B cell (primary cell): ENCODE results near the gene FCRL6. TPM values are rescaled to one million over a fixed set of nuclear protein-coding genes. Genes with fewer than 3 reads are reported as not detected.
A peak's percentile ranks its signal among the peaks of the same experiment; 100 is the strongest.

Experiments
- ATAC-seq: fragments of 200-7000 bp; cut with Tn5 transposase; one replicate; pipeline ENCODE4 v1.10.0; 2021; ENCODE audit warnings: low read depth, mild to moderate bottlenecking, moderate number of reproducible peaks, moderate library complexity
- CTCF ChIA-PET: fragments of 350-600 bp; sonication (Branson Sonifier 250); formaldehyde crosslinking; loops from one replicate; lab custom pipeline; 2021; ENCODE audit warnings: antibody characterized with exemption, inconsistent platforms; lab: Charles Lee
- POLR2A ChIA-PET: fragments of 350-600 bp; sonication (Branson Sonifier 250); formaldehyde crosslinking; loops from one replicate; lab custom pipeline; 2021; ENCODE audit warnings: antibody characterized with exemption; lab: Charles Lee
- DNase-seq: peaks from one replicate; pipeline ENCODE4 v3.0.0; 2013
- H2AFZ ChIP-seq: 2 replicates; pipeline ENCODE4 v1.6.1; 2012; ENCODE audit warnings: mild to moderate bottlenecking, low read depth, low read length; ENCODE audit not compliant: insufficient read depth, poor library complexity, severe bottlenecking
- H3K27ac ChIP-seq, 2 donors: 1 replicate in 1 of 2; 2 replicates in 1 of 2; pipeline ENCODE4 v1.5.1; 2012 to 2013; ENCODE audit warnings: low read length in 2 of 2, mild to moderate bottlenecking in 2 of 2, moderate library complexity in 1 of 2
- H3K27me3 ChIP-seq, 4 experiments: fragments of 200-600 bp in 1 of 4; sonication (generic) in 1 of 4; replicated peaks in 1 of 4; 1 replicate in 2 of 4; 2 replicates in 2 of 4; pipeline versions ENCODE4 v1.6.1 to v1.7.0; 2013 to 2016; ENCODE audit warnings: low read length in 3 of 4, mild to moderate bottlenecking in 2 of 4, mixed read lengths in 1 of 4, moderate library complexity in 1 of 4; ENCODE audit not compliant: insufficient read depth in 4 of 4, control insufficient read depth in 3 of 4; ENCODE audit errors: control extremely low read depth in 1 of 4
- H3K36me3 ChIP-seq, 2 experiments: replicated peaks in 1 of 2; 1 replicate in 1 of 2; 2 replicates in 1 of 2; pipeline versions ENCODE4 v1.6.1 to v1.7.1; 2013; ENCODE audit warnings: low read length in 1 of 2; ENCODE audit not compliant: insufficient read depth in 2 of 2, control insufficient read depth in 1 of 2; ENCODE audit errors: control extremely low read depth in 1 of 2, extremely low read depth in 1 of 2
- H3K4me1 ChIP-seq, 2 donors: fragments of 200-600 bp in 1 of 2; sonication (generic) in 1 of 2; 1 replicate in 1 of 2; 2 replicates in 1 of 2; pipeline versions ENCODE4 v1.5.1 to v1.6.1; 2013 to 2017; ENCODE audit warnings: low read length in 2 of 2; ENCODE audit not compliant: control insufficient read depth in 2 of 2, insufficient read depth in 2 of 2
- H3K4me2 ChIP-seq: replicated peaks from 2 replicates; pipeline ENCODE3; 2012; ENCODE audit warnings: mild to moderate bottlenecking, low read depth, low read length; ENCODE audit not compliant: poor library complexity, severe bottlenecking
- H3K4me3 ChIP-seq, 5 experiments: fragments of 200-600 bp in 1 of 5; sonication (generic) in 1 of 5; 1 replicate in 3 of 5; 2 replicates in 2 of 5; pipeline versions ENCODE4 v1.5.1 to v1.7.0; 2011 to 2016; ENCODE audit warnings: low read length in 4 of 5, mild to moderate bottlenecking in 4 of 5, low read depth in 2 of 5, control low read depth in 1 of 5, moderate library complexity in 1 of 5; ENCODE audit not compliant: insufficient read depth in 1 of 5; ENCODE audit errors: control extremely low read depth in 1 of 5, extremely low read depth in 1 of 5
- H3K79me2 ChIP-seq: fragments of 200-600 bp; sonication (generic); one replicate; pipeline ENCODE4 v1.6.0; 2016; ENCODE audit warnings: low read length; ENCODE audit not compliant: control insufficient read depth, insufficient read depth
- H3K9ac ChIP-seq: fragments of 200-600 bp; sonication (generic); 2 replicates; pipeline ENCODE4 v1.6.1; 2017; ENCODE audit warnings: mild to moderate bottlenecking, low read length, moderate library complexity
- H3K9me3 ChIP-seq, 3 donors: one replicate each; pipeline versions ENCODE4 v1.6.1 to v1.7.1; 2013; ENCODE audit warnings: low read length in 2 of 3; ENCODE audit not compliant: control insufficient read depth in 2 of 3, insufficient read depth in 1 of 3; ENCODE audit errors: control extremely low read depth in 1 of 3
- H4K20me1 ChIP-seq: 2 replicates; pipeline ENCODE4 v1.6.0; 2012; ENCODE audit warnings: mild to moderate bottlenecking, low read length; ENCODE audit not compliant: insufficient read depth, control insufficient read depth, poor library complexity, severe bottlenecking
- H3K27ac Mint-ChIP-seq: one replicate; pipeline ENCODE4 v1.8.0; 2021; ENCODE audit warnings: mixed read lengths
- H3K27me3 Mint-ChIP-seq: one replicate; pipeline ENCODE4 v1.8.0; 2021; ENCODE audit warnings: mixed read lengths
- H3K4me1 Mint-ChIP-seq: one replicate; pipeline ENCODE4 v1.8.0; 2021; ENCODE audit warnings: mixed read lengths
- H3K4me3 Mint-ChIP-seq: one replicate; pipeline ENCODE4 v1.8.0; 2021; ENCODE audit warnings: mixed read lengths
- H3K9me3 Mint-ChIP-seq: one replicate; pipeline ENCODE4 v1.8.0; 2022; ENCODE audit warnings: mixed read lengths; ENCODE audit not compliant: insufficient read depth
- EZH2 ChIP-seq: IDR thresholded peaks from 2 replicates; pipeline ENCODE4 v1.6.1; 2012; ENCODE audit warnings: borderline replicate concordance, low read depth, mild to moderate bottlenecking, moderate library complexity, low read length; ENCODE audit not compliant: insufficient read depth, poor library complexity, severe bottlenecking
- WGBS: methylation state at CpG from one replicate; pipeline ENCODE4 v1.1.5; 2013; ENCODE audit warnings: missing lambda C conversion rate; ENCODE audit not compliant: insufficient coverage; 5-methylcytosine and 5-hydroxymethylcytosine counted together
- intact Hi-C: fragments of 100-400 bp; cut with micrococcal nuclease; formaldehyde crosslinking; loops from one replicate; pipeline ENCODE4 v1.10.0; 2022
- polyA plus RNA-seq: library from polyadenylated mRNA; depleted of rRNA; stranded (reverse); fragments of >200 nt; gene quantifications from 2 replicates; pipeline ENCODE4 v1.2.3, GENCODE V29; 2012
- total RNA-seq, 2 donors: library from RNA; stranded (reverse); fragments of 120-200 nt in 1 of 2; gene quantifications; 1 replicate in 1 of 2; 2 replicates in 1 of 2; pipeline versions ENCODE4 v1.2.3 to v1.2.4, GENCODE V29; 2013 to 2022
- TF ChIP-seq, protein P1 (sequence below): fragments of 200-600 bp; IDR thresholded peaks from one replicate; pipeline ENCODE4 v1.8.0; 2022; ENCODE audit warnings: antibody characterized with exemption, mild to moderate bottlenecking

Gene FCRL6
- total and polyA plus RNA-seq, 2 donors (not counting 1 experiment from before 2014, with no cell fraction given) = 0.81 TPM; not detected in 1

DNA sequence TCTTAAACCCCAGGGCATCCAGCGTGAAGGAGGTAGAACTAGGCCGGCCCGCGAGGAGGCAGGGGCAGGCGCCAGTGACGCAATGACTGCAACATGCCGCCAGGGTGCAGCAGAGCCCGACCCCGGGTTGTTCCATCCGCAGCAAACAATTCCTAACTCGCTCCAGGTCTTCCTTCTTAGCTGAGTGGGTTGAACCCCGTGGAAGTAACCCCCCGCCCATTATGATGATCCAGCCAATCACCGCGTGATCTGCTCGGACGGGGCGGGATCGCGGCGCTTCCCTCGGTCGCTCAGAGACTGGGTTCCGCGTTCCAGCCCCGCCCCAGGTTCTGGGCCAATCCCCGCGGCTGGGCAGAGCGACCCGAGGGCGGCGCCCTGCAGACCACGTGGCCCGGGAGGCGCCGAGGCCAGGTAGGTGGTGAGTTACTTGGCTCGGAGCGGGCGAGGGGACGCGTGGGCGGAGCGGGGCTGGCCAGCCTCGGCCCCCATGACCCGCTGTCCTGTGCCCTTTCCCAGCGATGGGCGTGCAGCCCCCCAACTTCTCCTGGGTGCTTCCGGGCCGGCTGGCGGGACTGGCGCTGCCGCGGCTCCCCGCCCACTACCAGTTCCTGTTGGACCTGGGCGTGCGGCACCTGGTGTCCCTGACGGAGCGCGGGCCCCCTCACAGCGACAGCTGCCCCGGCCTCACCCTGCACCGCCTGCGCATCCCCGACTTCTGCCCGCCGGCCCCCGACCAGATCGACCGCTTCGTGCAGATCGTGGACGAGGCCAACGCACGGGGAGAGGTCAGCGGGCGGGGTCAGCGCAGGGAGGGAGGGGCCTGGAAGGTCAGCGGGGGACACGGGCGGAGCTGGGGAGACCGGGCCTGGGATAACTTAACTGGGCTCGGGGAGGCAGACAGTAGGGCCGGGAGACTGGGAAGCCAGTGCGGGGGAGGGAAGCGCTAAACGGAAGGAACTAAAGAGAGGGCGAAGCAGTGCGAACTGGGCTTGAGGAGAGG is 21.3 kb upstream of the FCRL6 start, which contains the start of gene DUSP23:
TSS of gene DUSP23 (plus strand) at position 380 of the 1,000 bp plus-strand sequence. CDS start at position 519, 139 bp downstream.
- peak within 1 kb of the TSS; percentile 78 for H3K9ac ChIP-seq
- DNase-seq (peak; percentile 96), ATAC-seq (peak; percentile 97)
- peak within 1 kb of the TSS; percentile 98 for H2AFZ ChIP-seq
- no peaks in the 10 kb centered on the region for H3K9me3 ChIP-seq
- H3K36me3 ChIP-seq = no peaks in the 10 kb centered on the region
- 3% methylated on average over 88 of the region's 88 CpGs for WGBS
- H3K27ac ChIP-seq = peak within 1 kb of the TSS in 1 of 2 donors; percentile 53
- TF ChIP-seq EZH2 = no peak
- TF ChIP-seq, protein P1, sequence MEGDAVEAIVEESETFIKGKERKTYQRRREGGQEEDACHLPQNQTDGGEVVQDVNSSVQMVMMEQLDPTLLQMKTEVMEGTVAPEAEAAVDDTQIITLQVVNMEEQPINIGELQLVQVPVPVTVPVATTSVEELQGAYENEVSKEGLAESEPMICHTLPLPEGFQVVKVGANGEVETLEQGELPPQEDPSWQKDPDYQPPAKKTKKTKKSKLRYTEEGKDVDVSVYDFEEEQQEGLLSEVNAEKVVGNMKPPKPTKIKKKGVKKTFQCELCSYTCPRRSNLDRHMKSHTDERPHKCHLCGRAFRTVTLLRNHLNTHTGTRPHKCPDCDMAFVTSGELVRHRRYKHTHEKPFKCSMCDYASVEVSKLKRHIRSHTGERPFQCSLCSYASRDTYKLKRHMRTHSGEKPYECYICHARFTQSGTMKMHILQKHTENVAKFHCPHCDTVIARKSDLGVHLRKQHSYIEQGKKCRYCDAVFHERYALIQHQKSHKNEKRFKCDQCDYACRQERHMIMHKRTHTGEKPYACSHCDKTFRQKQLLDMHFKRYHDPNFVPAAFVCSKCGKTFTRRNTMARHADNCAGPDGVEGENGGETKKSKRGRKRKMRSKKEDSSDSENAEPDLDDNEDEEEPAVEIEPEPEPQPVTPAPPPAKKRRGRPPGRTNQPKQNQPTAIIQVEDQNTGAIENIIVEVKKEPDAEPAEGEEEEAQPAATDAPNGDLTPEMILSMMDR = peak; percentile 78
- ChIA-PET CTCF (interaction anchor here (0.7 to 3.6 kb wide), 11 partner anchors 9 to 250 kb away, joined by 3 to 21 read pairs (median 7); partner anchors contain the start of genes FCRL6 and PIGM), POLR2A (interaction anchor here (1.8 kb wide), 1 partner anchor 109 kb away, joined by 6 read pairs; no protein-coding TSS in a partner anchor)
- intact Hi-C loops = loop anchor here (1.0 to 2.0 kb wide), 7 partner anchors 18 to 318 kb away; partner anchors contain the start of genes IGSF8, IGSF9 and TAGLN2
- Mint-ChIP-seq H3K27ac (peak within 1 kb of the TSS; percentile 90), H3K27me3 (peaks cover 2% of the 10 kb centered on the region), H3K4me3 (peak within 1 kb of the TSS; percentile 92), H3K4me1 (peaks cover 9% of the 10 kb centered on the region), H3K9me3 (no peaks in the 10 kb centered on the region)
- peaks cover 0 to 4% (median 0%) of the 10 kb centered on the region in 4 experiments for H3K27me3 ChIP-seq
- H3K79me2 ChIP-seq = no peaks in the 10 kb centered on the region
- H3K4me2 ChIP-seq = peak within 1 kb of the TSS; percentile 90
- no peaks in the 10 kb centered on the region for H4K20me1 ChIP-seq
- peaks cover 13 to 15% of the 10 kb centered on the region in 2 donors for H3K4me1 ChIP-seq
- peak within 1 kb of the TSS; percentile 65 to 74 (median 71) for H3K4me3 ChIP-seq
